A549 (cell line): ENCODE results near the gene POLR2C. TPM values are rescaled to one million over a fixed set of nuclear protein-coding genes. Genes with fewer than 3 reads are reported as not detected.

Source experiments
- ATAC-seq, 2 experiments: fragments of 200-7000 bp in 1 of 2; fragments of >200 bp in 1 of 2; cut with Nextera tagmentation in 1 of 2; cut with Tn5 transposase in 1 of 2; 3 replicates each; pipeline versions ENCODE4 v1.8.0 to v1.9.1; 2018 to 2020; ENCODE audit warnings: mild to moderate bottlenecking in 1 of 2, moderate library complexity in 1 of 2
- CTCF ChIA-PET: fragments of 300-600 bp; sonication (Branson Sonifier 250); formaldehyde crosslinking; extraction: SDS; loops from one replicate; lab custom pipeline; 2021; ENCODE audit warnings: antibody characterized with exemption, inconsistent platforms; lab: Yijun Ruan, JAX
- POLR2A ChIA-PET: fragments of 350-600 bp; formaldehyde crosslinking; extraction: SDS; loops from one replicate; lab custom pipeline; 2021; ENCODE audit warnings: antibody characterized with exemption, inconsistent platforms; lab: Yijun Ruan, JAX
- DNase-seq, 2 experiments: peaks; one replicate each; pipeline versions ENCODE4 v3.0.0 to v3.0.0-alpha.2; 2011 to 2016; ENCODE audit warnings: low read depth in 1 of 2, low spot score in 1 of 2
- FAIRE-seq: peaks from 2 replicates; lab custom pipeline; 2011; peaks lifted over from hg19 to GRCh38; lab: Jason Lieb, UNC
- H3K27ac ChIP-seq, 2 experiments: fragments of >200 bp; sonication (Bioruptor Twin); formaldehyde crosslinking; 3 replicates each; pipeline ENCODE4 v1.5.1; 2016 to 2017
- H3K4me1 ChIP-seq: fragments of >200 bp; sonication (Bioruptor Twin); formaldehyde crosslinking; 3 replicates; pipeline ENCODE4 v1.6.1; 2016
- H3K4me2 ChIP-seq: fragments of >200 bp; sonication (Bioruptor Twin); formaldehyde crosslinking; 3 replicates; pipeline ENCODE4 v1.6.1; 2016
- H3K4me3 ChIP-seq: fragments of >200 bp; sonication (Bioruptor Twin); formaldehyde crosslinking; 3 replicates; pipeline ENCODE4 v1.5.1; 2016
- H3K9me3 ChIP-seq: fragments of >200 bp; sonication (Bioruptor Twin); formaldehyde crosslinking; 3 replicates; pipeline ENCODE4 v1.6.1; 2016
- BCL3 ChIP-seq: fragments of >200 bp; sonication (Bioruptor Twin); formaldehyde crosslinking; IDR thresholded peaks from 3 replicates; pipeline ENCODE4 v1.6.1; 2016
- CEBPB ChIP-seq, 2 experiments: fragments of >200 bp in 1 of 2; sonication (Bioruptor Twin) in 1 of 2; formaldehyde crosslinking in 1 of 2; IDR thresholded peaks; 2 replicates each; pipeline ENCODE4 v1.6.1; 2012 to 2016
- EHMT2 ChIP-seq: fragments of 200-600 bp; sonication (generic); IDR thresholded peaks from 2 replicates; pipeline ENCODE4 v1.6.1; 2016; ENCODE audit warnings: antibody characterized with exemption, low read depth, mild to moderate bottlenecking, moderate library complexity
- EP300 ChIP-seq, 2 experiments: fragments of >200 bp; sonication (Bioruptor Twin); formaldehyde crosslinking; IDR thresholded peaks; 2 replicates in 1 of 2; 3 replicates in 1 of 2; pipeline ENCODE4 v1.6.1; 2016 to 2017
- FOSB ChIP-seq: fragments of 250-450 bp; sonication (Bioruptor Pico); IDR thresholded peaks from 2 replicates; pipeline ENCODE4 v1.5.0; 2020; ENCODE audit warnings: mild to moderate bottlenecking, moderate library complexity
- FOSL2 ChIP-seq, 2 experiments: fragments of 450-650 bp in 1 of 2; fragments of >200 bp in 1 of 2; sonication (Bioruptor Twin) in 1 of 2; formaldehyde crosslinking; IDR thresholded peaks; 2 replicates each; pipeline versions ENCODE4 v1.5.0 to v1.6.1; 2016 to 2020; ENCODE audit warnings: mild to moderate bottlenecking in 1 of 2, moderate library complexity in 1 of 2
- GATA3 ChIP-seq: IDR thresholded peaks from 2 replicates; pipeline ENCODE4 v1.6.1; 2012; ENCODE audit warnings: borderline replicate concordance
- HEYL ChIP-seq: fragments of 250-450 bp; sonication (Bioruptor Pico); IDR thresholded peaks from 2 replicates; pipeline ENCODE4 v1.8.0; 2021; ENCODE audit warnings: mild to moderate bottlenecking, moderate library complexity
- HOXB5 ChIP-seq: fragments of 250-450 bp; sonication (Bioruptor Pico); IDR thresholded peaks from 2 replicates; pipeline ENCODE4 v1.5.0; 2020; ENCODE audit warnings: mild to moderate bottlenecking, moderate library complexity
- JUN ChIP-seq, 2 experiments: fragments of >200 bp; sonication (Bioruptor Twin); formaldehyde crosslinking; IDR thresholded peaks; 2 replicates in 1 of 2; 3 replicates in 1 of 2; pipeline ENCODE4 v1.6.1; 2016 to 2017
- KDM1A ChIP-seq: fragments of 200-600 bp; sonication (generic); IDR thresholded peaks from 2 replicates; pipeline ENCODE4 v1.6.1; 2016; ENCODE audit warnings: low read depth, mild to moderate bottlenecking
- MAZ ChIP-seq: fragments of 150-350 bp; IDR thresholded peaks from 2 replicates; pipeline ENCODE4 v1.6.1; 2014; ENCODE audit warnings: antibody characterized with exemption, low read depth, low read length, borderline replicate concordance
- NFE2L2 ChIP-seq: fragments of 150-350 bp; conservative IDR thresholded peaks from 2 replicates; pipeline ENCODE4 v1.6.1; 2014; ENCODE audit warnings: low read length
- NPAS2 ChIP-seq: fragments of 250-450 bp; sonication (Bioruptor Pico); IDR thresholded peaks from 2 replicates; pipeline ENCODE4 v1.8.0; 2022; ENCODE audit warnings: mild to moderate bottlenecking, moderate library complexity, borderline replicate concordance
- PBX3 ChIP-seq: IDR thresholded peaks from 2 replicates; pipeline ENCODE4 v1.6.1; 2012
- ZNF302 ChIP-seq: fragments of 250-450 bp; sonication (Bioruptor Pico); IDR thresholded peaks from 2 replicates; pipeline ENCODE4 v1.9.0; 2021; ENCODE audit warnings: inconsistent platforms, mild to moderate bottlenecking, moderate library complexity
- ZSCAN20 ChIP-seq: fragments of 250-450 bp; sonication (Bioruptor Pico); IDR thresholded peaks from 2 replicates; pipeline ENCODE4 v1.8.0; 2022; ENCODE audit warnings: mild to moderate bottlenecking, moderate library complexity
- WGBS: methylation state at CpG from one replicate; pipeline ENCODE4 v1.1.6; 2017; ENCODE audit errors: missing lambda C conversion rate; 5-methylcytosine and 5-hydroxymethylcytosine counted together
- polyA plus RNA-seq, 4 experiments: library from polyadenylated mRNA; depleted of rRNA in 3 of 4; stranded (reverse); fragments of >200 nt; fragmentation: RNase III in 1 of 4; extraction: RNeasy Plus Mini Kit Qiagen cat#74134 plus additional on column Dnase treatment in 1 of 4; gene quantifications; 2 replicates in 3 of 4; 3 replicates in 1 of 4; pipeline ENCODE4 v1.2.3, GENCODE V29; 2011 to 2017
- TF ChIP-seq, protein P1 (sequence below): fragments of 450-650 bp; IDR thresholded peaks from 2 replicates; pipeline ENCODE4 v1.6.1; 2014; ENCODE audit warnings: antibody characterized with exemption

The POLR2C gene
- polyA plus RNA-seq, 2 of the 4 experiments (the other 2 are of a cell fraction), result 148 to 229 TPM

- Histone ChIP-seq H3K27ac (peak overlapping the region in 1 of 2 experiments; percentile 40; a peak in 1 of 6 replicates), H3K9me3 (no peaks in the 10 kb centered on the region), H3K4me3 (no peak overlapping the region), H3K4me1 (peaks cover 3% of the 10 kb centered on the region; the same call in 2 of the 3 replicates), H3K4me2 (no peak overlapping the region)
- no peak for DNase-seq
- no peak for FAIRE-seq
- CTCF ChIA-PET, result interaction anchor here (0.9 to 18.0 kb wide), 26 partner anchors 10 to 218 kb away, joined by 3 to 340 read pairs (median 14); partner anchors contain the start of genes ADGRG5, CIAPIN1, COQ9 and DOK4
- 89% methylated on average over 13 of the region's 13 CpGs for WGBS
- POLR2A ChIA-PET, result no interaction called here
- ATAC-seq, result peak in 1 of 2 experiments; percentile 11; a peak in 2 of 6 replicates
- no peak for TF ChIP-seq FOSL2 (IDR thresholded peaks at IDR 0.05)
- no peak for TF ChIP-seq FOSL2 (CRISPR knock-in tag; IDR thresholded peaks at IDR 0.05)
- no peak for TF ChIP-seq MAZ
- TF ChIP-seq NFE2L2, result no peak
- no peak for TF ChIP-seq BCL3
- TF ChIP-seq NPAS2 (CRISPR knock-in tag), result no peak
- no peak for TF ChIP-seq JUN (IDR thresholded peaks at IDR 0.05)
- TF ChIP-seq, protein P1, sequence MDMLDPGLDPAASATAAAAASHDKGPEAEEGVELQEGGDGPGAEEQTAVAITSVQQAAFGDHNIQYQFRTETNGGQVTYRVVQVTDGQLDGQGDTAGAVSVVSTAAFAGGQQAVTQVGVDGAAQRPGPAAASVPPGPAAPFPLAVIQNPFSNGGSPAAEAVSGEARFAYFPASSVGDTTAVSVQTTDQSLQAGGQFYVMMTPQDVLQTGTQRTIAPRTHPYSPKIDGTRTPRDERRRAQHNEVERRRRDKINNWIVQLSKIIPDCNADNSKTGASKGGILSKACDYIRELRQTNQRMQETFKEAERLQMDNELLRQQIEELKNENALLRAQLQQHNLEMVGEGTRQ, result no peak
- no peak for TF ChIP-seq EHMT2
- no peak for TF ChIP-seq PBX3
- no peak for TF ChIP-seq ZNF302 (CRISPR knock-in tag)
- TF ChIP-seq CEBPB (IDR thresholded peaks at IDR 0.05), result no peak
- no peak for TF ChIP-seq HOXB5 (CRISPR knock-in tag)
- no peak for TF ChIP-seq HEYL (CRISPR knock-in tag)
- no peak for TF ChIP-seq FOSB (CRISPR knock-in tag)
- TF ChIP-seq EP300 (IDR thresholded peaks at IDR 0.05), result no peak
- TF ChIP-seq GATA3, result no peak
- no peak for TF ChIP-seq ZSCAN20
Observed at GRCh38 chr16:57518520-57518919, 56.0 kb downstream of the POLR2C start.

GRCh38 chr16:57518922-57519321 lies 56.4 kb downstream of the POLR2C start:
- POLR2A ChIA-PET, result no interaction called here

More at GRCh38 chr16:57518922-57519321, 56.4 kb downstream of the POLR2C start:
- Histone ChIP-seq H3K4me1 (no peaks in the 10 kb centered on the region), H3K27ac (peak overlapping the region; percentile 29 to 57; a peak in 3 of 6 replicates), H3K4me3 (no peak overlapping the region), H3K4me2 (no peak overlapping the region), H3K9me3 (no peaks in the 10 kb centered on the region)
- CTCF ChIA-PET, result interaction anchor here (0.9 to 18.0 kb wide), 30 partner anchors 9 to 218 kb away, joined by 3 to 340 read pairs (median 12); partner anchors contain the start of genes ADGRG5, CIAPIN1, COQ9 and DOK4
- 85% methylated on average over 6 of the region's 6 CpGs for WGBS
- ATAC-seq (no peak), FAIRE-seq (no peak), DNase-seq (no peak)
- TF ChIP-seq PBX3 (no peak), KDM1A (peak; percentile 52; the same call in 1 of the 2 replicates)
